ENCODE measurements around the gene INTS4.

Gene INTS4

DNA sequence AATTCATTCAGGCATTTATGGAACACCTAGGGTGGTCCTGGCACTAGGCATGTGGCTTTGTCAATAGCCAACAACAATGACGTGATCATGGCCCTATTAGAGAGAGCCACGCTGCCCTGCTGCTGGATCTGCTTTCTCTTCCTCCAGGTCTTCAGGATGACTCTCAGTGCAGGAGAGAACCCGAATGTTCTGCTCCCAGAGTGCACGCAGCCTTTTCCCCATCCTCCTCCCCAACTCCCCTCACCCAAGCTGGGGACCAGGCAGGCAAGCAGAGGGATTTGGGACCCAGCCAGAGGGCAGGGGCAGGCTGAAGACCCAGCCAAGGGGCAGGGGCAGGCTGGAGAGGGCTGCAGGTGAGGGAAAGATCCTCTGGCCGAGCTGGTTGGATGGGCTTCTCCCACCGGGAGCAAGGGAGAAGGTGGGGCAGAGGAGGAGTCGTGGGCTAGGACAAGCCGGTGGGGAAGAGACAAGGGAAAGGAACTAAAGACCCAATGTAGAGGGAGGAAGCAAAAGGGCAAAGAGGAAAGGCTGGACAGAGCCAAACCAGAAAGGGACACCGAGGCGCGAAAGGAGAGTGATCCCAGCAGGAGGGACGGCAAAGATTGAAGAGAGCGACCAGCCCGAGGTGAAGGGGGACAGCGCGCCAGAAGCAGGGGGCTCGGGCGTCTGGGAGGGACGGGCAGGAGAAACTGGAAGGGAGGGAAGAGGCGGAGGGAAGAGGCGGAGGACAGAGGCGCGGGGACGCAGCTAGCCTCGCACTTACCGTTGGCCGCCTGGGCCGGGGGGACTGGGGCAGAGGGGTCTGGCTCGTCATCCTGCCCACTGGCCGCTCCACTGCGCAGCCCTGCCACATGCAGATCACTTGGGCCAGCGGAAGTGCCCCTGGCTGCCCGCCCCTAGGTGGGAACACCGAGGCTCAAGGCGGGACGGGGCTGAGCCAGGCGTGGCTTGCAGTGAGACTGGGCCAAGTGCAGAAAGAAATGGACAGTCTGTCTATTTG is 28.2 kb upstream of the INTS4 start, which contains the start of gene KCTD14:
Gene KCTD14, minus strand, starts transcription at position 880 of the 1,000 bp plus-strand sequence. Its CDS starts 27 bp downstream, at position 853.
- H2AFZ ChIP-seq (ENCODE audit: low read depth, low read length, severe bottlenecking): no peak within 1 kb of the TSS
- H3K27ac ChIP-seq (ENCODE audit: low read depth, low read length): no peak within 1 kb of the TSS
- no peaks in the 10 kb centered on the region for H3K36me3 ChIP-seq (ENCODE audit: low read length)

GRCh38 chr11:78021611-78022010 is 27.1 kb upstream of the INTS4 start:
- TF ChIP-seq EZH2phosphoT487 (conservative IDR thresholded peaks at IDR 0.05; ENCODE audit: low read length): no peak
- TF ChIP-seq CTCF (IDR thresholded peaks at IDR 0.05; ENCODE audit: insufficient read depth, low read length, poor library complexity, severe bottlenecking): no peak
- H2AFZ ChIP-seq (ENCODE audit: low read depth, low read length, severe bottlenecking): no peak overlapping the region
- H3K36me3 ChIP-seq (ENCODE audit: low read length): no peaks in the 10 kb centered on the region
- no peak overlapping the region for H3K9ac ChIP-seq (ENCODE audit: low read length)
- no peaks in the 10 kb centered on the region for H4K20me1 ChIP-seq (ENCODE audit: low read depth, low read length)
- H3K27ac ChIP-seq (ENCODE audit: low read depth, low read length): no peak overlapping the region
- no peak overlapping the region for H3K4me2 ChIP-seq (ENCODE audit: low read depth, low read length, poor library complexity, severe bottlenecking)
- no peaks in the 10 kb centered on the region for H3K9me2 ChIP-seq (replicated peaks; ENCODE audit: insufficient read depth, low read length)
- no peaks in the 10 kb centered on the region for H3K9me3 ChIP-seq (ENCODE audit: insufficient read depth, low read length)
- H3K4me3 ChIP-seq (ENCODE audit: insufficient read depth, low read length, poor library complexity, severe bottlenecking): no peak overlapping the region
- no peaks in the 10 kb centered on the region for H3F3A ChIP-seq (ENCODE audit: insufficient read depth)
- H3K27me3 ChIP-seq (ENCODE audit: low read length): no peaks in the 10 kb centered on the region
- H3K79me2 ChIP-seq (ENCODE audit: insufficient read depth, low read length): no peaks in the 10 kb centered on the region

More for the DNA sequence above, 28.2 kb upstream of the INTS4 start, which contains the start of gene KCTD14:
- no peak within 1 kb of the TSS for H3K9ac ChIP-seq (ENCODE audit: low read length)
- H3K9me3 ChIP-seq (ENCODE audit: insufficient read depth, low read length): no peaks in the 10 kb centered on the region
- no peaks in the 10 kb centered on the region for H3K79me2 ChIP-seq (ENCODE audit: insufficient read depth, low read length)
- TF ChIP-seq EZH2phosphoT487 (conservative IDR thresholded peaks at IDR 0.05; ENCODE audit: low read length): no peak
- TF ChIP-seq CTCF (IDR thresholded peaks at IDR 0.05; ENCODE audit: insufficient read depth, low read length, poor library complexity, severe bottlenecking): no peak
- no peak within 1 kb of the TSS for H3K4me2 ChIP-seq (ENCODE audit: low read depth, low read length, poor library complexity, severe bottlenecking)
- no peaks in the 10 kb centered on the region for H3K9me2 ChIP-seq (replicated peaks; ENCODE audit: insufficient read depth, low read length)
- no peaks in the 10 kb centered on the region for H4K20me1 ChIP-seq (ENCODE audit: low read depth, low read length)
- no peaks in the 10 kb centered on the region for H3F3A ChIP-seq (ENCODE audit: insufficient read depth)
- H3K4me3 ChIP-seq (ENCODE audit: insufficient read depth, low read length, poor library complexity, severe bottlenecking): no peak within 1 kb of the TSS
- H3K27me3 ChIP-seq (ENCODE audit: low read length): no peaks in the 10 kb centered on the region

DNA sequence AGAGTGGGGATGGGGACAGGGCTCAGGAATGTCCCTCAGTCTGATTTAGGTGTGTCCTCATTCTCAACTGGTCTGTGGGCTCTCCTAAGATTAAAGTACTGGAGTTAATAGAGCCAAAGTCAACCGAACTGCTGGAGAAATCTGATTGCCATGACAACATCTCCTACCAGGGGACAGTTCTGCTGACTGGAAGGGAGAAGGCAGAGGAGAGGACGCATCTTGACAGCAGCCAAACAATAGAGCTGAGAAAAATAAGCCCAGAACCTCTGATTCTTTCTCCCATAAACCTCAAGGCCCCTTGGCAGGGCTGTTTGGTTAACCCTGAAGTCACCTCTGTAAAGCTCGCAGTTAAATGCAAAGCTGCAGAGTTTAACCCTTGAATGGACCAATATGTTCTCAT is 25.8 kb upstream of the INTS4 start:
- no peak overlapping the region for H3K27ac ChIP-seq (ENCODE audit: low read depth, low read length)
- H3K79me2 ChIP-seq (ENCODE audit: insufficient read depth, low read length): no peaks in the 10 kb centered on the region
- no peaks in the 10 kb centered on the region for H3F3A ChIP-seq (ENCODE audit: insufficient read depth)
- no peak for TF ChIP-seq CTCF (IDR thresholded peaks at IDR 0.05; ENCODE audit: insufficient read depth, low read length, poor library complexity, severe bottlenecking)
- no peak for TF ChIP-seq EZH2phosphoT487 (conservative IDR thresholded peaks at IDR 0.05; ENCODE audit: low read length)
- H3K9me3 ChIP-seq (ENCODE audit: insufficient read depth, low read length): no peaks in the 10 kb centered on the region
- no peak overlapping the region for H2AFZ ChIP-seq (ENCODE audit: low read depth, low read length, severe bottlenecking)
- no peak overlapping the region for H3K4me2 ChIP-seq (ENCODE audit: low read depth, low read length, poor library complexity, severe bottlenecking)
- H3K9ac ChIP-seq (ENCODE audit: low read length): no peak overlapping the region
- no peaks in the 10 kb centered on the region for H3K36me3 ChIP-seq (ENCODE audit: low read length)
- no peaks in the 10 kb centered on the region for H4K20me1 ChIP-seq (ENCODE audit: low read depth, low read length)
- H3K4me3 ChIP-seq (ENCODE audit: insufficient read depth, low read length, poor library complexity, severe bottlenecking): no peak overlapping the region
- H3K9me2 ChIP-seq (replicated peaks; ENCODE audit: insufficient read depth, low read length): no peaks in the 10 kb centered on the region
- no peaks in the 10 kb centered on the region for H3K27me3 ChIP-seq (ENCODE audit: low read length)

Data from SU-DHL-6 (cell line).